Activated CD4-positive, alpha-beta T cell treated with anti-CD3 and anti-CD28 coated beads, Interleukin-10, Interleukin-2, amounts not matched to agents 100 ng/mL and 50 ng/mL, durations not matched to agents 16 hours and 8 hours (primary cell): Measurements from ENCODE around the gene RNF39.
"Not testable (repeated sequence)": the region's sequence is repeated elsewhere in the genome, so short reads cannot be mapped to it uniquely, and the experiment has no call there.

Source experiments
- DNase-seq: peaks from one replicate; pipeline ENCODE4 v3.0.0-alpha.2; 2020

The RNF39 gene

GRCh38 chr6:30075094-30075789 lies at the start of gene RNF39:
RNF39 (minus strand) TSS chr6:30075769; CDS start chr6:30075585, 184 bp downstream.
- no peak for DNase-seq

GRCh38 chr6:30122515-30122914 lies 46.9 kb upstream of the RNF39 start:
- no peak for DNase-seq

GRCh38 chr6:30121446-30122366 lies 46.1 kb upstream of the RNF39 start:
- no peak for DNase-seq

- not testable (repeated sequence) for DNase-seq
Measured at GRCh38 chr6:30118691-30119090, 43.1 kb upstream of the RNF39 start.

GRCh38 chr6:30116724-30117123 lies 41.2 kb upstream of the RNF39 start:
- no peak for DNase-seq

GRCh38 chr6:30113841-30114240 lies 38.3 kb upstream of the RNF39 start:
- DNase-seq, result no peak

GRCh38 chr6:30113003-30113759 lies 37.6 kb upstream of the RNF39 start, which contains the start of gene TRIM31:
TRIM31 (minus strand) TSS chr6:30113090; CDS start chr6:30112805, 285 bp downstream.
- no peak for DNase-seq

- DNase-seq, result no peak
Measured at GRCh38 chr6:30112402-30112994, 36.9 kb upstream of the RNF39 start.

GRCh38 chr6:30111266-30111856 lies 35.8 kb upstream of the RNF39 start:
- no peak for DNase-seq

- DNase-seq, result no peak
Measured at GRCh38 chr6:30104661-30105060, 29.1 kb upstream of the RNF39 start.

- DNase-seq, result no peak
Measured at GRCh38 chr6:30103872-30104179, 28.3 kb upstream of the RNF39 start.

- DNase-seq, result peak; percentile 86
Measured at GRCh38 chr6:30102970-30103871, 27.7 kb upstream of the RNF39 start.

GRCh38 chr6:30102414-30102969 lies 26.9 kb upstream of the RNF39 start:
- DNase-seq, result no peak

GRCh38 chr6:30101444-30102413 lies 26.2 kb upstream of the RNF39 start:
- peak; percentile 72 for DNase-seq

GRCh38 chr6:30100585-30101443 lies 25.2 kb upstream of the RNF39 start:
- peak; percentile 5 for DNase-seq

- no peak for DNase-seq
Measured at GRCh38 chr6:30100154-30100553, 24.6 kb upstream of the RNF39 start.

GRCh38 chr6:30097902-30098768 lies 22.6 kb upstream of the RNF39 start:
- no peak for DNase-seq

- no peak for DNase-seq
Measured at GRCh38 chr6:30096829-30097228, 21.3 kb upstream of the RNF39 start.
